ENCODE measurements around the gene ABCC10. TPM values are rescaled to one million over a fixed set of nuclear protein-coding genes. Genes with fewer than 3 reads are reported as not detected.
A peak's percentile ranks its signal among the peaks of the same experiment; 100 is the strongest.
"Not testable (repeated sequence)": the region's sequence is repeated elsewhere in the genome, so short reads cannot be mapped to it uniquely, and the experiment has no call there.

ABCC10 gene
- total RNA-seq, result 8.9 TPM
- 47.6 TPM for polyA plus RNA-seq
- long read RNA-seq, donor 1, result 0 reads
- long read RNA-seq, donor 2, result 0 reads
- long read RNA-seq, donor 3, full-length matches to known transcripts, result 2 of 2 reads
- long read RNA-seq, donor 3, partial matches to known transcripts, result 0 of 2 reads
- long read RNA-seq, donor 3, other reads (novel, unspliced or antisense), result 0 of 2 reads
- long read RNA-seq, donor 4, result 0 reads
- long read RNA-seq, donor 5, result 0 reads
- long read RNA-seq, donor 6, result 0 reads
- long read RNA-seq, donor 7, partial matches to known transcripts, result 6 of 6 reads
- long read RNA-seq, donor 7, other reads (novel, unspliced or antisense), result 0 of 6 reads
- long read RNA-seq, donor 8, result 0 reads
- long read RNA-seq, donor 9, result 0 reads
- long read RNA-seq, donor 10, result 0 reads

GRCh38 chr6:43427406-43428111 lies at the start of gene ABCC10:
TSS of gene ABCC10 (plus strand) at chr6:43427541. CDS start at chr6:43427979, 438 bp downstream.
- Histone ChIP-seq H3K4me1 (ENCODE audit: control insufficient read depth in 2 of 2, insufficient read depth in 2 of 2, low read length in 2 of 2) (peaks cover 10 to 20% of the 10 kb centered on the region in 2 donors), H3K9me3 (ENCODE audit: control insufficient read depth in 2 of 2, insufficient read depth in 1 of 2, low read length in 1 of 2) (no peaks in the 10 kb centered on the region), H3K36me3 (ENCODE audit: control insufficient read depth in 2 of 2, insufficient read depth in 2 of 2, low read length in 1 of 2) (peaks cover 7% of the 10 kb centered on the region in 2 donors), H3K27me3 (ENCODE audit: control insufficient read depth in 2 of 2, insufficient read depth in 1 of 2, low read length in 1 of 2) (no peaks in the 10 kb centered on the region), H3K27ac (ENCODE audit: low read depth in 1 of 2, low read length in 1 of 2) (peak within 1 kb of the TSS; percentile 88 to 89), H3K4me3 (ENCODE audit: low read length in 2 of 2) (peak within 1 kb of the TSS; percentile 57 to 82)
- WGBS, result under 1% methylated on average over 49 of the region's 49 CpGs
- DNase-seq (ENCODE audit: low read depth in 6 of 9, low spot score in 9 of 9), result peak; percentile 85 to 97 (median 91)

- Histone ChIP-seq H3K9me3 (ENCODE audit: control insufficient read depth in 2 of 2, insufficient read depth in 1 of 2, low read length in 1 of 2) (peaks cover 0 to 4% of the 10 kb centered on the region in 2 donors), H3K4me3 (ENCODE audit: low read length in 2 of 2) (no peak overlapping the region), H3K4me1 (ENCODE audit: control insufficient read depth in 2 of 2, insufficient read depth in 2 of 2, low read length in 2 of 2) (peaks cover 0 to 6% of the 10 kb centered on the region in 2 donors), H3K36me3 (ENCODE audit: control insufficient read depth in 2 of 2, insufficient read depth in 2 of 2, low read length in 1 of 2) (no peaks in the 10 kb centered on the region), H3K27ac (ENCODE audit: low read depth in 1 of 2, low read length in 1 of 2) (no peak overlapping the region), H3K27me3 (ENCODE audit: control insufficient read depth in 2 of 2, insufficient read depth in 1 of 2, low read length in 1 of 2) (peaks cover 6 to 25% of the 10 kb centered on the region in 2 donors)
- no peak for DNase-seq (ENCODE audit: low read depth in 6 of 9, low spot score in 9 of 9)
- 97% methylated on average over 2 of the region's 2 CpGs for WGBS
These were observed 49.6 kb upstream of the ABCC10 start for GRCh38 chr6:43377710-43378229.

GRCh38 chr6:43378631-43379030 lies 48.7 kb upstream of the ABCC10 start:
- Histone ChIP-seq H3K9me3 (ENCODE audit: control insufficient read depth in 2 of 2, insufficient read depth in 1 of 2, low read length in 1 of 2) (peaks cover 0 to 4% of the 10 kb centered on the region in 2 donors), H3K36me3 (ENCODE audit: control insufficient read depth in 2 of 2, insufficient read depth in 2 of 2, low read length in 1 of 2) (no peaks in the 10 kb centered on the region), H3K27ac (ENCODE audit: low read depth in 1 of 2, low read length in 1 of 2) (no peak overlapping the region), H3K27me3 (ENCODE audit: control insufficient read depth in 2 of 2, insufficient read depth in 1 of 2, low read length in 1 of 2) (peaks cover 4 to 25% of the 10 kb centered on the region in 2 donors), H3K4me3 (ENCODE audit: low read length in 2 of 2) (no peak overlapping the region), H3K4me1 (ENCODE audit: control insufficient read depth in 2 of 2, insufficient read depth in 2 of 2, low read length in 2 of 2) (peaks cover 5 to 14% of the 10 kb centered on the region in 2 donors)
- 92% methylated on average over 3 of the region's 3 CpGs for WGBS
- DNase-seq (ENCODE audit: low read depth in 6 of 9, low spot score in 9 of 9), result no peak

GRCh38 chr6:43380858-43381257 lies 46.5 kb upstream of the ABCC10 start:
- WGBS, result 96% methylated on average over 9 of the region's 9 CpGs

GRCh38 chr6:43383021-43383667 lies 44.2 kb upstream of the ABCC10 start:
- Histone ChIP-seq H3K4me1 (ENCODE audit: control insufficient read depth in 2 of 2, insufficient read depth in 2 of 2, low read length in 2 of 2) (peaks cover 9 to 25% of the 10 kb centered on the region in 2 donors), H3K27me3 (ENCODE audit: control insufficient read depth in 2 of 2, insufficient read depth in 1 of 2, low read length in 1 of 2) (peaks cover 4 to 24% of the 10 kb centered on the region in 2 donors), H3K36me3 (ENCODE audit: control insufficient read depth in 2 of 2, insufficient read depth in 2 of 2, low read length in 1 of 2) (no peaks in the 10 kb centered on the region), H3K9me3 (ENCODE audit: control insufficient read depth in 2 of 2, insufficient read depth in 1 of 2, low read length in 1 of 2) (peaks cover 0 to 7% of the 10 kb centered on the region in 2 donors), H3K27ac (ENCODE audit: low read depth in 1 of 2, low read length in 1 of 2) (peak overlapping the region; percentile 64 to 77), H3K4me3 (ENCODE audit: low read length in 2 of 2) (no peak overlapping the region)
- DNase-seq (ENCODE audit: low read depth in 6 of 9, low spot score in 9 of 9), result no peak
- 66% methylated on average over 6 of the region's 6 CpGs for WGBS

More at GRCh38 chr6:43380858-43381257, 46.5 kb upstream of the ABCC10 start:
- DNase-seq (ENCODE audit: low read depth in 6 of 9, low spot score in 9 of 9); H3K4me3 ChIP-seq (ENCODE audit: low read length in 2 of 2); H3K27ac ChIP-seq (ENCODE audit: low read depth in 1 of 2, low read length in 1 of 2); H3K9me3 ChIP-seq (ENCODE audit: control insufficient read depth in 2 of 2, insufficient read depth in 1 of 2, low read length in 1 of 2); H3K36me3 ChIP-seq (ENCODE audit: control insufficient read depth in 2 of 2, insufficient read depth in 2 of 2, low read length in 1 of 2): not testable (repeated sequence)
- H3K4me1 ChIP-seq (ENCODE audit: control insufficient read depth in 2 of 2, insufficient read depth in 2 of 2, low read length in 2 of 2), result peaks cover 9 to 25% of the 10 kb centered on the region in 2 donors
- H3K27me3 ChIP-seq (ENCODE audit: control insufficient read depth in 2 of 2, insufficient read depth in 1 of 2, low read length in 1 of 2), result peaks cover 4 to 25% of the 10 kb centered on the region in 2 donors

- Histone ChIP-seq H3K4me1 (ENCODE audit: control insufficient read depth in 2 of 2, insufficient read depth in 2 of 2, low read length in 2 of 2) (peaks cover 9 to 31% of the 10 kb centered on the region in 2 donors), H3K36me3 (ENCODE audit: control insufficient read depth in 2 of 2, insufficient read depth in 2 of 2, low read length in 1 of 2) (no peaks in the 10 kb centered on the region), H3K4me3 (ENCODE audit: low read length in 2 of 2) (no peak overlapping the region), H3K27me3 (ENCODE audit: control insufficient read depth in 2 of 2, insufficient read depth in 1 of 2, low read length in 1 of 2) (peaks cover 0 to 36% of the 10 kb centered on the region in 2 donors), H3K27ac (ENCODE audit: low read depth in 1 of 2, low read length in 1 of 2) (no peak overlapping the region), H3K9me3 (ENCODE audit: control insufficient read depth in 2 of 2, insufficient read depth in 1 of 2, low read length in 1 of 2) (peaks cover 0 to 7% of the 10 kb centered on the region in 2 donors)
- WGBS, result 33% methylated on average over 1 of the region's 1 CpG
- no peak for DNase-seq (ENCODE audit: low read depth in 6 of 9, low spot score in 9 of 9)
These were observed 40.8 kb upstream of the ABCC10 start for GRCh38 chr6:43386492-43386891.

- H3K27ac ChIP-seq (ENCODE audit: low read depth in 1 of 2, low read length in 1 of 2), result no peak overlapping the region
- no peak for DNase-seq (ENCODE audit: low read depth in 6 of 9, low spot score in 9 of 9)
These were observed 37.5 kb upstream of the ABCC10 start for GRCh38 chr6:43389730-43390295.

GRCh38 chr6:43390753-43391439 lies 36.4 kb upstream of the ABCC10 start:
- H3K4me1 ChIP-seq (ENCODE audit: control insufficient read depth in 2 of 2, insufficient read depth in 2 of 2, low read length in 2 of 2), result peaks cover 0 to 14% of the 10 kb centered on the region in 2 donors
- peaks cover 7 to 71% of the 10 kb centered on the region in 2 donors for H3K27me3 ChIP-seq (ENCODE audit: control insufficient read depth in 2 of 2, insufficient read depth in 1 of 2, low read length in 1 of 2)
- H3K9me3 ChIP-seq (ENCODE audit: control insufficient read depth in 2 of 2, insufficient read depth in 1 of 2, low read length in 1 of 2); H3K36me3 ChIP-seq (ENCODE audit: control insufficient read depth in 2 of 2, insufficient read depth in 2 of 2, low read length in 1 of 2); H3K27ac ChIP-seq (ENCODE audit: low read depth in 1 of 2, low read length in 1 of 2); H3K4me3 ChIP-seq (ENCODE audit: low read length in 2 of 2); DNase-seq (ENCODE audit: low read depth in 6 of 9, low spot score in 9 of 9): not testable (repeated sequence)
- 60% methylated on average over 10 of the region's 10 CpGs for WGBS

More at GRCh38 chr6:43389730-43390295, 37.5 kb upstream of the ABCC10 start:
- no peaks in the 10 kb centered on the region for H3K9me3 ChIP-seq (ENCODE audit: control insufficient read depth in 2 of 2, insufficient read depth in 1 of 2, low read length in 1 of 2)
- WGBS, result 92% methylated on average over 6 of the region's 6 CpGs
- H3K36me3 ChIP-seq (ENCODE audit: control insufficient read depth in 2 of 2, insufficient read depth in 2 of 2, low read length in 1 of 2), result no peaks in the 10 kb centered on the region
- H3K4me1 ChIP-seq (ENCODE audit: control insufficient read depth in 2 of 2, insufficient read depth in 2 of 2, low read length in 2 of 2), result peaks cover 0 to 14% of the 10 kb centered on the region in 2 donors
- H3K27me3 ChIP-seq (ENCODE audit: control insufficient read depth in 2 of 2, insufficient read depth in 1 of 2, low read length in 1 of 2), result peaks cover 7 to 62% of the 10 kb centered on the region in 2 donors
- H3K4me3 ChIP-seq (ENCODE audit: low read length in 2 of 2), result no peak overlapping the region
